ENCODE results near the gene MRAP2.

Gene MRAP2

GRCh38 chr6:84033523-84034451 is at the start of gene MRAP2:
TSS of gene MRAP2 (plus strand) at chr6:84033772. CDS start at chr6:84055319, 21,547 bp downstream.
- Histone ChIP-seq H3K27ac (peak within 1 kb of the TSS in 6 of 21 experiments; percentile 7 to 57 (median 34)), H3K4me3 (peak within 1 kb of the TSS; percentile 37 to 56 (median 44))

- H3K27ac ChIP-seq, result no peak overlapping the region
These were observed 49.2 kb upstream of the MRAP2 start for GRCh38 chr6:83984411-83984810.

GRCh38 chr6:83985308-83985713 is 48.3 kb upstream of the MRAP2 start:
- Histone ChIP-seq H3K27ac (no peak overlapping the region), H3K4me3 (no peak overlapping the region)

More at GRCh38 chr6:83984411-83984810, 49.2 kb upstream of the MRAP2 start:
- no peak overlapping the region for H3K4me3 ChIP-seq

GRCh38 chr6:83985715-83986114 is 47.9 kb upstream of the MRAP2 start:
- Histone ChIP-seq H3K27ac (no peak overlapping the region), H3K4me3 (no peak overlapping the region)

- Histone ChIP-seq H3K4me3 (no peak overlapping the region), H3K27ac (no peak overlapping the region)
These were observed 35.5 kb upstream of the MRAP2 start for GRCh38 chr6:83998021-83998584.

GRCh38 chr6:84001119-84001518 is 32.5 kb upstream of the MRAP2 start:
- H3K4me3 ChIP-seq, result no peak overlapping the region
- no peak overlapping the region for H3K27ac ChIP-seq

- no peak overlapping the region for H3K4me3 ChIP-seq
- no peak overlapping the region for H3K27ac ChIP-seq
These were observed 31.3 kb upstream of the MRAP2 start for GRCh38 chr6:84002226-84002625.

GRCh38 chr6:84003131-84003530 is 30.4 kb upstream of the MRAP2 start:
- no peak overlapping the region for H3K4me3 ChIP-seq
- no peak overlapping the region for H3K27ac ChIP-seq

GRCh38 chr6:84003654-84004053 is 29.9 kb upstream of the MRAP2 start:
- no peak overlapping the region for H3K27ac ChIP-seq
- no peak overlapping the region for H3K4me3 ChIP-seq

GRCh38 chr6:84007871-84008270 is 25.7 kb upstream of the MRAP2 start:
- H3K4me3 ChIP-seq, result no peak overlapping the region
- H3K27ac ChIP-seq, result no peak overlapping the region

- no peak overlapping the region for H3K27ac ChIP-seq
- H3K4me3 ChIP-seq, result no peak overlapping the region
These were observed 20.2 kb upstream of the MRAP2 start for GRCh38 chr6:84013354-84013753.

- Histone ChIP-seq H3K27ac (no peak overlapping the region), H3K4me3 (no peak overlapping the region)
These were observed 19.6 kb upstream of the MRAP2 start for GRCh38 chr6:84013931-84014330.

- H3K27ac ChIP-seq, result no peak overlapping the region
These were observed 17.5 kb upstream of the MRAP2 start for GRCh38 chr6:84016029-84016428.

GRCh38 chr6:84017709-84018452 is 15.7 kb upstream of the MRAP2 start:
- Histone ChIP-seq H3K4me3 (no peak overlapping the region), H3K27ac (no peak overlapping the region)

More at GRCh38 chr6:84016029-84016428, 17.5 kb upstream of the MRAP2 start:
- no peak overlapping the region for H3K4me3 ChIP-seq

- no peak overlapping the region for H3K4me3 ChIP-seq
- no peak overlapping the region for H3K27ac ChIP-seq
These were observed 15.0 kb upstream of the MRAP2 start for GRCh38 chr6:84018453-84019061.

- Histone ChIP-seq H3K4me3 (no peak overlapping the region), H3K27ac (no peak overlapping the region)
These were observed 14.3 kb upstream of the MRAP2 start for GRCh38 chr6:84019141-84019841.

- H3K4me3 ChIP-seq, result no peak overlapping the region
- no peak overlapping the region for H3K27ac ChIP-seq
These were observed 13.7 kb upstream of the MRAP2 start for GRCh38 chr6:84019842-84020211.

- H3K4me3 ChIP-seq, result no peak overlapping the region
- H3K27ac ChIP-seq, result no peak overlapping the region
These were observed 11.9 kb upstream of the MRAP2 start for GRCh38 chr6:84021625-84022024.

- H3K27ac ChIP-seq, result peak overlapping the region in 3 of 21 experiments; percentile 12 to 57 (median 20)
- H3K4me3 ChIP-seq, result peak overlapping the region in 1 of 7 experiments; percentile 25
These were observed 6.8 kb upstream of the MRAP2 start for GRCh38 chr6:84026721-84027164.
